HG03558 (cell line): Measurements from ENCODE around the gene VEZT.
"Not testable (repeated sequence)": the region's sequence is repeated elsewhere in the genome, so short reads cannot be mapped to it uniquely, and the experiment has no call there.

Experiments
- ATAC-seq: cut with Tn5 transposase; IDR thresholded peaks from one replicate; pipeline ENCODE4 v1.9.1; 2021; ENCODE audit warnings: moderate number of reproducible peaks; ENCODE audit not compliant: unreplicated experiment; ENCODE audit errors: extremely low read depth

VEZT gene

DNA sequence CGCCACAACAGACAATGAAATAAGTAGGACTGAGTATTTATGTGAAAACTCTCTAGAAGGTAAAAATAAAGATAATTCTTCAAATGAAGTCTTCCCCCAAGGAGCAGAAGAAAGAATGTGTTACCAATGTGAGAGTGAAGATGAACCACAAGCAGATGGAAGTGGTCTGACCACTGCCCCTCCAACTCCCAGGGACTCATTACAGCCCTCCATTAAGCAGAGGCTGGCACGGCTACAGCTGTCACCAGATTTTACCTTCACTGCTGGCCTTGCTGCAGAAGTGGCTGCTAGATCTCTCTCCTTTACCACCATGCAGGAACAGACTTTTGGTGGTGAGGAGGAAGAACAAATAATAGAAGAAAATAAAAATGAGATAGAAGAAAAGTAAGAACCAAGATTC lies 82.7 kb downstream of the VEZT start:
- ATAC-seq, result no peak

DNA sequence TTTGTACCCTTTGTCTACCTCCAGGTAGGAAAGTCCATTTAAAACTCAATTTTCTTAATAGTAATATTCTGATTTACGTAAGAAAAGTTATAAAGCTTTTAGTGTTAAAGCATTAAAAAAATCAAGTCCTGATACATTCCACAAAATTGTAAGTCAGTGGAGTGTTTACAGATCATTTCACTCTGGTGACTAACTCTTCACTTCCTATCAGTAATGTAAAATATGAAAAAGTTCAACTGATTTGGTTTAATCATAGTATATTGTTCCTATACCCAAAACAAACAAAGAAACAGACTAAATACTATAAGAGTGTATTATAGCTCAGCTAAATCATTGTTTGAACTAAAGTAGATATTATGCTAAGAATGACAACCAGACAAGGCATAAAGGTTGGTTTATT lies 85.9 kb downstream of the VEZT start:
- no peak for ATAC-seq

GRCh38 chr12:95304673-95305198 lies 87.1 kb downstream of the VEZT start:
- no peak for ATAC-seq

- no peak for ATAC-seq
Measured at GRCh38 chr12:95312656-95313055, 95.0 kb downstream of the VEZT start.

GRCh38 chr12:95314756-95315155 lies 97.1 kb downstream of the VEZT start:
- ATAC-seq, result not testable (repeated sequence)

DNA sequence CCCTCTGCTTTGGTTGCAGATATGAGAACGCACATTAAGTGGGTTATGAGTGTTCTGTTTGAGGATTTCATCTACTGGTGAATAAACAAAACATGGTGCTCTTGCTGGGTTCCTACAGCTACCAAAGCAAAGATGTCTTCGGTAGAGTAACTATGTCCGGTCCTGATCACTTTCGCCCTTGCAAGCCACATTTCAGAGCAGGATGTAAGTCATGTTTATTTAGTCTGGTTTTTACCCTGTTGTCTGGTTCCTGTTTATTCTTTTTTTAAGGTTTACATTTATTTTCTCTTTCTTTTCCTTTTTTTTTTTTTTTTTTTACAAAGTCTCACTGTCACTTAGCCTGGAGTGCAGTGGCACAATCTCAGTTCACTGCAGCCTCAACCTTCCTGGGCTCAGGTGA lies 99.2 kb downstream of the VEZT start:
- ATAC-seq, result no peak

DNA sequence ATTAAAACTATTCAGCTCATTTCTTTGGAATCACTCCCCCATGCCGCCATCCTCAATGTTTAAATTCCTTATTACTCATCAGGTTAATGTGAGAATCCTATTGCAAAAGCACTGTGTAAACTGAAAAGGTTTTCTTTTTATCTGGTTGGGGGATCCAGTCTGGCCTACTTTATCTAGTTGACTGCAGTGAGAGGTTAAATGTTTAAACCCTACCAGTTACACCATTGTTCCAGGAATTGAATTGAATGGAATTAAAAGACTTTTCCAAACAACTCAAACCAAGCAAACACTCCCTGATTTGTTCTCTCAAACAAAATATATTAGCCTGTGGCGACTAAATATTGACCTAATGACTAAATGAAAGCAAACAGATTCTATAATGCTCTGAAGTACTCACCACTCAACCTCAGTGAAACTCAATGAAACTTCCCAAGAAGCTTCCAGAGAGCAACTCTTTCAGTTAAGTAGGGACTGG lies 100.5 kb downstream of the VEZT start:
- no peak for ATAC-seq

GRCh38 chr12:95319694-95320331 lies 102.2 kb downstream of the VEZT start:
- no peak for ATAC-seq

DNA sequence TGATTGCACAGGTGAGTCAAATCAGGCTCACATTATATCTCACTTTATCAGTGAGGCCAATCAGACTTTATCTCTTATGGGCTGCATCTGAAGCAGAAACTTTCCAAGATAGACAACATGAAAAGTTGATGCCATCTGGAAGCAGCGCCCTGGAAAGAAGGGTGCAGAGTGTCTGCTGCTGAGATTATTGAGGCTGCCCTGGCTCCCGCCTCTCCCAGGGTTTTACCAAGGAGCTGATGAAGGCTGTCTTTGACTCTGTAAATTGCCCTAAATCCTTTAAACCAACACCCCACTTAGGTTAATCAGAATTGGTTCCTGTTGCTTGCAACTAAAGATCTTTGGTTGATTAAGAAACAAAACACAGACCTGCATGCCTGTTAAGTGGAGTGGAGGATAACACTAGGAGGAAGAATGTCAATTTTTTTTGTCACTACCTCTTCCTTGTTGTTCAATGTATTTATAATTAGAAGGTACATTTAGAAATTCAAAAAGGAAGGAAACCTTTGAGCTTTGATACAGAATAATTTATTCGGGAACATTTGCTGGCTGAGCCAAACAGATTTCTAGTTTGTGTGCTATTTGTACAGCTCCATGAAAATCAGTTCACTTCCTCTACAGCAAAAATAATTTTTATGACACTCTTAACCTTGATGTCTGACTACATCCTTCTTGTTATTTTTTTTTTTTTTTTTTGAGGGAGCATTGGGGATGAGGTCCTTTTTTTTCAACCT lies 104.1 kb downstream of the VEZT start:
- no peak for ATAC-seq

- ATAC-seq, result no peak
Measured at GRCh38 chr12:95322326-95322725, 104.7 kb downstream of the VEZT start.

GRCh38 chr12:95323212-95323611 lies 105.6 kb downstream of the VEZT start:
- no peak for ATAC-seq

GRCh38 chr12:95324246-95324645 lies 106.6 kb downstream of the VEZT start:
- ATAC-seq, result not testable (repeated sequence)

GRCh38 chr12:95325501-95325900 lies 107.9 kb downstream of the VEZT start:
- no peak for ATAC-seq

DNA sequence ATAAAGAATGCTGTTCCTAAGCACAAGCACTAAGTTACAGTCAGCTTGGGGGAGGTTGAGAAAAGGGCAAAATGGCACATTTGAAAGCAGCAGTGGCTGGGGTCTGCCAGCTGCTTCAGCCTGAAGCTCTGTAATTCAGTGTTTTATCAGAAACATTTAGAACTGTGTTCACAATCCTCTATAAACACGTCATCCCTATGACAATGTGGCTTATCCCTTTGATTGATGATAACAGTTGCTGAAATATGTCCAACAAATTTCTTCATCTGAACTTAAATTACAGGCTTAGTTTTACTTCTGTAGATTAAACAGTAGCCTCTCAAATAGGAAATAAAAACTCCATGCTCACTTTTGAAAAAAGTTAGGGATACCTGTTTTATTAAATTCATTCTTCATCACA lies 108.8 kb downstream of the VEZT start:
- no peak for ATAC-seq

DNA sequence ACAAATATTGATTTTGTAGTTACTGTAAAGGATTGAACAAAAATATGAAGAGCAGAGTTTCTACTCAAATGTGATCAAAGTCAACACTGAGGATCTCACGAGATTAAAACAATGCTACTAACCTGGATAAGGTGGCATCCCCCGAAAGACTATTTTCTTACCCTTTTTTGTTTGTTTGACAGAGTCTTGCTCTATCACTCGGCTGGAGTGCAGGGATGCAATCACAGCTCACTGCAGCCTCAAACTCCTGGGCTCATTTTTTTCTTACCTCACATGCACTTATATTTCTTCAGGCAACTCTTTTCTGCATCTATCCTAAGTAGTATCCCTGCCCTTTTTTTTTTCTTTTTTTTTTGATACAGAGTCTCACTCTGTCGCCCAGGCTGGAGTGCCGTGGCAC lies 109.2 kb downstream of the VEZT start:
- no peak for ATAC-seq

- ATAC-seq, result no peak
Measured at GRCh38 chr12:95328708-95329107, 111.1 kb downstream of the VEZT start.

DNA sequence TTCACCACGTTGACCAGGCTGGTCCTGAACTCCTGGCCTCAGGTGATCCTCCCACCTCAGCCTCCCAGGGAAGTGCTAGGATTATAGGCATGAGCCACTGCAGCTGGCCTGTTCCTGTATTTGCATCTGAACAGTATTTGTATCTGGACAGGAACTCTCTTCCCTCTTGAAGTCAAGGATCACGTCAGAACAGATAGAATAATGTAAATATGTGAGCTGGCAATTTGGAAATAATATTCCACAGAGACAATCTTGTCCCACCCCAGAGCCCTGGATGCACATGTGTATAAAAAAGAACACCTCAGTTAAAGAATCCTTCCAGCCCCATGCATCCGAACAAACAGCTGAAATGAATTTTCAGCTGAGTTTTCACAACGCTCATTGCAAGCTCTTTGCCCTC lies 118.3 kb downstream of the VEZT start:
- no peak for ATAC-seq

DNA sequence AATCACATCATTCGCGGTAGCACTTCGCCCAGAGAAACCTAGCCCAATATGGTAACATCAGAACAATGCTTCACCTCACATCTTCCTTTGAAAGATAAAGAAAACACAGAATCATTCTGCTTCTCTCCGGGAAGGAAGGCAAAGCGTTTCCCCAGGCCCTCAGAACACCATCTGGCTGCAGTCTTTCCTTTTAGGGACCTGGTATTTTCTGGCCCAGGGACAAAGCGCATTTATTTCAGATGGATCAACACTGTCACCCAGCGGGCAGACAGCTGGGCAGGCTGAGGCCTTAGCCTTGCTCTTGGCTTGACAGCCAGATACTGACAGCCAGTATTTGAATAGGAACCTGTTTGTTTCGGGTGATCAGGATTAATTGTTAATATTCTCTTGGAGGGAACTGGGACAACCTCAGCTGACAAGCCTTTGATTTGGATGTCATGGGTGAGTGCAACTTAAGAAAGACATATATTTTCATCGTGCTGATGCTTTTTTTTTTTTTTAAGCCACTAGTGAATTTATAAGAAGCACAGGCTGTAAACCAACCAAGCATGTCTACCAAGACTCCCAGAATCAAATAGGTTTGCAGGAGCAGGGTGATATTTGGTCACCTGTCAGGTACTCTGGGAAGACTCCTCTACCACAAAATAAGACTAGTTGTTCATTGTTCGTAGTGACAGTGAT lies 118.9 kb downstream of the VEZT start:
- no peak for ATAC-seq

- ATAC-seq, result no peak
Measured at GRCh38 chr12:95337146-95337545, 119.5 kb downstream of the VEZT start.

- no peak for ATAC-seq
Measured at GRCh38 chr12:95339086-95339788, 121.6 kb downstream of the VEZT start.

DNA sequence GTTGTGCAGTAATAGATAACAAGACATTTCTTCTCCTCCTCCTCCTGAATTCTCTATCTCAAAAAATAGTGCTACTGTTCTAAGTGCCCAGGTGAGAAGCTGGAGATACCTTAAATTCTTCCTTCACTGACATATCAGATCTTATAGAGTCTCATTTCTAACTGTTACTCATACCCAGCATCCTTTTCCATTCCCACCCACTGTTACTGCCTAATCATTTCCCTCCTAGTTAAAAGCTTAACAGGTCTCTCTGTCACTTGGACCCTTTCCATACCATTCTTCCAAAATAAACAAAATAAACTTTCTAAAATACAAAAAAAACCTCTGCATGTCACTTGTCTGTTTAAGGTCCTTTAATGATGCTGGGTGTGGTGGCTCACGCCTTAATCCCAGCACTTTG lies 124.4 kb downstream of the VEZT start:
- no peak for ATAC-seq
